GM19467 (cell line): ENCODE measurements around the gene PIGB.
A peak's percentile ranks its signal among the peaks of the same experiment; 100 is the strongest.
"Not testable (repeated sequence)": the region's sequence is repeated elsewhere in the genome, so short reads cannot be mapped to it uniquely, and the experiment has no call there.

ENCODE experiments used
- ATAC-seq: cut with Tn5 transposase; IDR thresholded peaks from one replicate; pipeline ENCODE4 v1.9.1; 2021; ENCODE audit warnings: mild to moderate bottlenecking, moderate library complexity; ENCODE audit not compliant: unreplicated experiment

The PIGB gene

GRCh38 chr15:55290528-55291057 is 28.4 kb upstream of the PIGB start:
- peak; percentile 70 for ATAC-seq

- ATAC-seq, result no peak
These were observed 21.7 kb upstream of the PIGB start for GRCh38 chr15:55297315-55297714.

- not testable (repeated sequence) for ATAC-seq
These were observed 16.2 kb upstream of the PIGB start for GRCh38 chr15:55302801-55303200.

DNA sequence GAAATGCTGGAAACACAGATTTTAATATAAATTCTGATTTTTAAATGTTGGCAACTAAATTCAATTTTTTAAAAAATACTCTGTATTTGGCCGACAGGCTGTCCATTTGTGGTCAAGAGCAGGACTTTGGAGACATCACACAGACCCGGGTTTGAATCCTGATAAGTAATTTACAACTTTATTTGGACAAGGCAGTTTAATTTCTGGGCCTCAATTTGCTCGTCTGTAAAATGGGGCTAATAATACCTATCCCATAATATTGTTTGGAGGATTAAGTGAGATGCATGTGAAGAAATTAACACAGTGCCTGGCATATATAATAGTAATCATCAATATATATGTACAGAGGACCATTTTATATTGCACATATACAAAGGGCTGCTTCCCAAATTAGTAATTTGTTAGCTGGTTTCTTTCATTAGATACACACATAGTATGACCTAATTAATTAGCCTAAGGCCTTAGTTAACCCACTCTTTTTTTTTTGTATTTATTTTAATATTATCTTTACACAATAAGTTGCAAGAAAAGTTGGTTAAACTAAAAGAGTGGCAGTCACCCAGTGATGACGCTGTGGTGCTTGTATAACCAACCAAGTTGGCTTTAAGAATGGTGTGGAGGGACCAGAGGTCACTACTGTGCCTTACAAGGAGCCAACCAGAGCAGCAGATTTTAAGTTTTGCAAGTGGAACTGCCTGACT is 665 bp downstream of the PIGB start:
- ATAC-seq, result no peak

- ATAC-seq, result no peak
These were observed 1.2 kb downstream of the PIGB start for GRCh38 chr15:55320238-55320550.

- no peak for ATAC-seq
These were observed 1.9 kb downstream of the PIGB start for GRCh38 chr15:55320963-55321362.

- no peak for ATAC-seq
These were observed 3.4 kb downstream of the PIGB start for GRCh38 chr15:55322467-55322866.

DNA sequence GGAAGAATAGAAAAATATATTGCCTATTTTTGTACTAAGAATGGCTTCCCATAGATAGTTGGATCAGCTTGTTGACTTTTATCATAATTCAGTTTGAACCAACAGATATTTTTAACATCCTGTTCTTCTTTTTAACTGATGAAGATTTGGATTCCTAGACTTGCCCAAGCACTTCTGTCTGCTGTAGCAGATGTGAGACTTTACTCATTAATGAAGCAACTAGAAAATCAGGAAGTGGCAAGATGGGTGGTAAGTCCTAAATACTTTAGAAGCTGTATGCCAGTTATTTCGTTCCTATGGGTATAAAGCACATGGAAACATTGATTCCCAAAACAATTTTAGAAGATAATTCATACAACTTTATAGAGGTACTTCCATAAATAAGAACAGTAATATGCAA is 8.4 kb downstream of the PIGB start:
- no peak for ATAC-seq

DNA sequence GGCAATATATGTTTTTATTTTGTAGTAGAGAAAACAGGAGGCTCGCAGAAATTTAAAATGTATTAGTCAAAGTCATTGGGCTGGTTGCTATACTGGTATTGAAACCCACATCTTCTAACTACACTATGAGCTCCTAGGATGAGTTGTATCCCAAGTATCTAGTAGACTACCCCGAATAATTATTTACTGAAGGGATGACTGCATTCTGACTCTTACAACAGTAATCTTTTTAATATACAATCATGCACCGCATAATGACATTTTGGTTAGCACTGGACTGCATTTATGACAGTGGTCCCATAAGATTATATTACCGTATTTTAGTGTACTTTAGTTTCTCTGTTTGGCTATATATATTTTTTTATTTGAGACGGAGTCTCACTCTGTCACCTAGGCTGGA is 15.3 kb downstream of the PIGB start:
- no peak for ATAC-seq

- ATAC-seq, result no peak
These were observed 16.0 kb downstream of the PIGB start for GRCh38 chr15:55334997-55335396.

DNA sequence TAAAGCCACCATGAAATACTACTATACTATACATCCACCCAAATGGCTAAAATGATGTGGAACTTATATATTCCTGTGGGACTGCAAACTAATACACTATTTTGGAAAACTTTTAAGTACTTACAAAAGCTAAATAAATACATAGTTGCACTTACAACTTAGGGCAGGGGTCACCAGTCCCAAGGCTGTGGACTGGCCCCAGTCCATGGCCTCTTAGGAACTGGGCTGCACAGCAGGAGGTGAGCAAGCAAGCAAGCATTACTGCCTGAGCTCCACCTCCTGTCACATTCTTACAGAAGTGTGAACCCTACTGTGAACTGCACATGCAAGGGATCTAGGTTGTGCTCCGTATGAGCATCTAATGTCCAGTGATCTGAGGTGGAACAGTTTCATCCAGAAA is 18.1 kb downstream of the PIGB start:
- no peak for ATAC-seq

GRCh38 chr15:55343168-55343567 is 24.1 kb downstream of the PIGB start:
- no peak for ATAC-seq

DNA sequence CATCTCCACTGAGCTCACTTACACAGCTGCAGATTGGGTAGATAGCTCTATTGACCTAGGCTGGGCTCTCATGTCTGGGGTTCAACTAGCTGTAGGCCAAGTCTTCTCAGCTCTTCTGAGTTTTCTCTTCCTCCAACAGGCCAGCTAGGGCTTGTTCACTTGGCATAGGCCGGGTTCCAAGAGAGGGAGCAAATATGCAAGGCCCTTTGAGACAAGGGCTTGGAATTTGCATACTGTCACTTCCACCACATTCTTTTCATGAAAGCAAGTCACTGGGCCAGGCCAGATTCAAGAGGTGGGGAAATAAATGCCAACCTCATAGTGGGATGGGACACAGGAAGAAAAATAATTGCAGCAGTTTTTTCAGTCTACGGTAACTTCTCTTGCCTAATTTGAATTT is 25.2 kb downstream of the PIGB start:
- ATAC-seq, result no peak

DNA sequence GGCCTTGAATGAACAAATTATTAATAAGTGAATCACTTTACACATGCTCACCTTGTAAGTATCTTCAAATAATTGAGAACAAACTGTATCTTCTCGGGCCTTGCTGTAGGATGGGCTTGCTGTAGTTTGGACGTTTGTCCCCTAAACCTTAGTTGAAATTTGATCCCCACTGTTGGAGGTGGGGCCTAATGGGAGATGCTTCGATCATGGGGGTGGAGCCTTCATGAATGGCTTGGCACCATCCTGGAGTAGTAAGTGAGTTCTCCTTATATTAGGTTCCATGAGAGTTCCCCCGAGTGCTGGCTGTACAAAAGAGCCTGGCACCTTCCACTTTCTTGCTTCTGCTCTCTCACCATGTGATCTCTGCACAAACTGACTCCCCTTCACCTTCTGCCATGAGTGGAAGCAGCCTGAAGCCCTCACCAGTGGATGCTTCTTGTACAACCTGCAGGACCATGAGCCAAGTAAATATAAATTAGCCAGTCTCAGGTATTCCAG is 29.3 kb downstream of the PIGB start:
- no peak for ATAC-seq

GRCh38 chr15:55349282-55349681 is 30.3 kb downstream of the PIGB start:
- no peak for ATAC-seq

- ATAC-seq, result no peak
These were observed 34.0 kb downstream of the PIGB start for GRCh38 chr15:55353025-55353424.

DNA sequence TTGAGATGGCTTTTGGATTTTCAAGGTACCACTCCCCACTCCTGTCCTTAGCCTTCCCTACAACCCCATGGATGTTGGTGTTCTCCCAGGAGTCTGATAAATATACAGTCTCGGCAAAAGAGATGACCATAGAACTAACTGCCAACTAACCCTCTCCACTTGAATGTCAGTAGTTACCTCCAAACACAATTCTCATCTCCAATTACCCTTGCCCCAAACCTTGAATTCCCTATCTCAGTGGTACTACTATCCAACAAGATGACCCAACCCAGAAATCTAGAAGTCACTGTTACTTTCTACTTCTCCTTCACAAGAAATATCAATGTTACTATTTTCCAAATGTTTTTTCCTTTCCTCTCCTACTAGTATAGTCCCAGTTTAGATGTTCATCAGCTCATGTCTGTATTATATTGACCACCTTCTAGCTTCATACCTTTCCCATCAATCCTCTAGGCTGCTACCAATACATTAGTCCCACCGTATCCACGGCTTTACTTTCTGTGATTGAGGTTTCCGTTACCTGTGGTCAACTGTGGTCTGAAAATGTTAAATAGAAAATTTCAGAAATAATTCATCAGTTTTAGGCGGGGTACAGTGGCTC is 38.1 kb downstream of the PIGB start:
- ATAC-seq, result no peak

DNA sequence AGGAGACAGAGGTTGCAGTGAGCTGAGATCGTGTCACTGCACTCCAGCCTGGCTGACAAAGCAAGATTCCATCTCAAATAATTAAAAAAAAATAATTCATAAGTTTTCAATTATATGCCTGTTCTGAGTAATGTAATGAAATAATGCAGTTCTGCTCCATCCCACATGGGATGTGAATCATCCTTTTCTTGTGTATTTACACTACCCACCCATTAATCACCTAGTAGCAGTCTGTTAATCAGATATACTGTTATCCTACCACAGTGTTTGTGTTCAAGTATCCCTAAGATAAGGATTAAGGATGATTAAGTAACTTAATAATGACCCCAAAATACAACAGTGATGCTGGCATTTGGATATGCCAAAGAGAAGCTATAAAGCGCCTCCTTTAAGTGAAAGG is 38.8 kb downstream of the PIGB start:
- ATAC-seq, result no peak

- no peak for ATAC-seq
These were observed 39.4 kb downstream of the PIGB start for GRCh38 chr15:55358471-55358870.

DNA sequence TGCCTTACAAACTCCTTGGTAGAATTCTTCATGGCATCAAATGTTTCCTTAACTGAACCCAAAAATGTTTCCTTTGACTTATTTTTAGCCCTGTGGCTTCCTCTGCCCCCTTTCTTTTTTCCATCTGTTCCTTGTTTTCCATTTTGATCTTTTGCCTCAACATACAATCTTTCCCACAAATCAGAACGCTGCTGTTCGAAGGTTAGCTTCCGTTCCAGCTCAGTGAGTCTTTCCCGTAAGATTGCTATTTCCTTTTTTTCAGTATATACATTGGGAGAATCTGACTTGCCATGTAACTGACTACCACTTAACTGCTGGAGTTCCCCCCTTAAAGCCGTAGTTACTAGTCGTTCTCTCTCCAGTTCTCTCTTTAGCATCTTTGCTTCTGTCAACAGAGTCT is 41.2 kb downstream of the PIGB start:
- ATAC-seq, result no peak

DNA sequence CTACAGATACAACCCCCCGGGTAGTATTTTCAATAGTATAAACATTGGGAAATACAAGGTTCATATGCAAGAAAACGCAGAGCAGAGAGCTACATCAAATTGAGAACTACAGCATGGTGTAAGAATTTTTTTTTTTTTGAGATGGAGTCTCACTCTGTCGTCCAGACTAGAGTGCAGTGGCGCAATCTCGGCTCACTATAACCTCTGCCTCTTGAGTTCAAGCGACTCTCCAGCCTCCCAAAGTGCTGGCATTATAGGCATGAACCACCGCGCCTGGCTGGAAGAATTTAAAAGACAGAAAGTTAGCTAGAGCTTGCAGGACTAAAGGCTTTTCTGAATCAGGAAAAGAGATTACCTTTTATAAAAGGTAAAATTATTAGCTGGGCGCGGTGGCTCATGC is 42.0 kb downstream of the PIGB start:
- ATAC-seq, result no peak

DNA sequence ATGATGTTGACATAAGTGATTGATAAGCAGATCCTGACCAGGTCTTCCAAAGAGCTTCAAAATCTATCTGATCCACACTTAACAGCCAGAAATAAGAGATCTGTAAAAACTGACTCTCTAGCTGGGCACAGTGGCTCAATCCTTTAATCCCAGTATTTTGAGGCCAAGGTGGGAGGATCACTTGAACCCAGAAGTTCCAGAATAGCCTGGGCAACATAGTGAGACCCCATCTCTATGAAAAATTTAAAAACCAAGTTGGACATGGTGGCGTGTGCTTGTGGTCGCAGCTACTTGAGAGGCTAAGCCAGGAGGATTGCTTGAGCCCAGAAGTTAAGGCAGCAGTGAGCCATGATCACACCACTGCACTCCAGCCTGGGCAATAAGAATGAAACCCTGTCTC is 43.6 kb downstream of the PIGB start:
- no peak for ATAC-seq

DNA sequence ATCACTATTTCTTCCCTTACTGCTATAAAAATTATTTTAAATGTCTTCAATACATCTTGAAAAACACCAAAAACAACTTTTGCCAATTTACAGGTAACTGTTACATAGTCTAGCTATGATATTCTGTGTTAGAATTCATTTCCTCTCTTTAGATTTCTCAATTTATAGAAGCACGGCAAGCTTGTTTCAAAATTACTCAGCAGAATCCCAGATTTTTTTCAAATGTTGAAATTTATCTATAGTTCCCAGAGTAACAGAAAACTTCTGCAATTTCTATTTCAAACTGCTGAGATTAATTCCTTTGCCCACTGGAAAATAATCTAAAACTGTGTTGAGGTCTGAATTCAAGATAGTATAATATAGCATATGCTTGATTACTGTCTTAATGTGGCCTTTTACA is 48.0 kb downstream of the PIGB start:
- ATAC-seq, result no peak
